Measurements from ENCODE around the gene C1orf116.

- TF ChIP-seq NRF1 (IDR thresholded peaks at IDR 0.05; ENCODE audit: low read depth, low read length) (no peak), YY1 (IDR thresholded peaks at IDR 0.05; ENCODE audit: low read depth) (no peak)
- TF ChIP-seq, protein P1, sequence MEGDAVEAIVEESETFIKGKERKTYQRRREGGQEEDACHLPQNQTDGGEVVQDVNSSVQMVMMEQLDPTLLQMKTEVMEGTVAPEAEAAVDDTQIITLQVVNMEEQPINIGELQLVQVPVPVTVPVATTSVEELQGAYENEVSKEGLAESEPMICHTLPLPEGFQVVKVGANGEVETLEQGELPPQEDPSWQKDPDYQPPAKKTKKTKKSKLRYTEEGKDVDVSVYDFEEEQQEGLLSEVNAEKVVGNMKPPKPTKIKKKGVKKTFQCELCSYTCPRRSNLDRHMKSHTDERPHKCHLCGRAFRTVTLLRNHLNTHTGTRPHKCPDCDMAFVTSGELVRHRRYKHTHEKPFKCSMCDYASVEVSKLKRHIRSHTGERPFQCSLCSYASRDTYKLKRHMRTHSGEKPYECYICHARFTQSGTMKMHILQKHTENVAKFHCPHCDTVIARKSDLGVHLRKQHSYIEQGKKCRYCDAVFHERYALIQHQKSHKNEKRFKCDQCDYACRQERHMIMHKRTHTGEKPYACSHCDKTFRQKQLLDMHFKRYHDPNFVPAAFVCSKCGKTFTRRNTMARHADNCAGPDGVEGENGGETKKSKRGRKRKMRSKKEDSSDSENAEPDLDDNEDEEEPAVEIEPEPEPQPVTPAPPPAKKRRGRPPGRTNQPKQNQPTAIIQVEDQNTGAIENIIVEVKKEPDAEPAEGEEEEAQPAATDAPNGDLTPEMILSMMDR (IDR thresholded peaks at IDR 0.05), result no peak
Observed at GRCh38 chr1:207034998-207035397, 2.4 kb upstream of the C1orf116 start.

Data from SK-N-SH (cell line).